ENCODE results near the gene CD300H. TPM values are rescaled to one million over a fixed set of nuclear protein-coding genes. Genes with fewer than 3 reads are reported as not detected.

Gene CD300H
- total RNA-seq, 1 donor from 2014 or later: not detected

GRCh38 chr17:74603037-74603635, 35.8 kb upstream of the CD300H start:
- no peaks in the 10 kb centered on the region for H3K9me3 ChIP-seq
- TF ChIP-seq CTCF (IDR thresholded peaks at IDR 0.05): no peak
- H3K36me3 ChIP-seq: no peaks in the 10 kb centered on the region
- H3K4me3 ChIP-seq: no peak overlapping the region
- H3K27me3 ChIP-seq: no peaks in the 10 kb centered on the region
- H3K4me1 ChIP-seq: no peaks in the 10 kb centered on the region
- H3K27ac ChIP-seq: no peak overlapping the region
- no peak for DNase-seq (ENCODE audit: low spot score in 2 of 2)
- intact Hi-C loops (cut with DNase I): no loop called here

GRCh38 chr17:74601944-74602572, 34.7 kb upstream of the CD300H start:
- TF ChIP-seq CTCF (IDR thresholded peaks at IDR 0.05): peak in 1 of 3 experiments; percentile 44
- intact Hi-C loops (cut with DNase I): no loop called here
- DNase-seq (ENCODE audit: low spot score in 2 of 2): no peak
- Histone ChIP-seq H3K36me3 (no peaks in the 10 kb centered on the region), H3K4me3 (no peak overlapping the region), H3K9me3 (no peaks in the 10 kb centered on the region), H3K27ac (no peak overlapping the region), H3K4me1 (no peaks in the 10 kb centered on the region), H3K27me3 (no peaks in the 10 kb centered on the region)

- no peaks in the 10 kb centered on the region for H3K9me3 ChIP-seq
Measured at GRCh38 chr17:74599448-74599939, 32.2 kb upstream of the CD300H start.

GRCh38 chr17:74599023-74599399, 31.7 kb upstream of the CD300H start:
- intact Hi-C loops (cut with DNase I): no loop called here
- TF ChIP-seq CTCF (IDR thresholded peaks at IDR 0.05): no peak
- no peak overlapping the region for H3K27ac ChIP-seq
- no peaks in the 10 kb centered on the region for H3K27me3 ChIP-seq
- no peaks in the 10 kb centered on the region for H3K4me1 ChIP-seq
- no peak overlapping the region for H3K4me3 ChIP-seq
- H3K9me3 ChIP-seq: no peaks in the 10 kb centered on the region
- no peak for DNase-seq (ENCODE audit: low spot score in 2 of 2)
- no peaks in the 10 kb centered on the region for H3K36me3 ChIP-seq

More at GRCh38 chr17:74599448-74599939, 32.2 kb upstream of the CD300H start:
- TF ChIP-seq CTCF (IDR thresholded peaks at IDR 0.05): no peak
- DNase-seq (ENCODE audit: low spot score in 2 of 2): no peak
- Histone ChIP-seq H3K27ac (no peak overlapping the region), H3K4me3 (no peak overlapping the region), H3K36me3 (no peaks in the 10 kb centered on the region), H3K27me3 (no peaks in the 10 kb centered on the region), H3K4me1 (no peaks in the 10 kb centered on the region)
- intact Hi-C loops (cut with DNase I): no loop called here

GRCh38 chr17:74598346-74599022, 31.2 kb upstream of the CD300H start:
- Histone ChIP-seq H3K9me3 (no peaks in the 10 kb centered on the region), H3K36me3 (no peaks in the 10 kb centered on the region), H3K27ac (no peak overlapping the region), H3K27me3 (no peaks in the 10 kb centered on the region), H3K4me3 (no peak overlapping the region), H3K4me1 (no peaks in the 10 kb centered on the region)
- DNase-seq (ENCODE audit: low spot score in 2 of 2): no peak
- intact Hi-C loops (cut with DNase I): no loop called here
- no peak for TF ChIP-seq CTCF (IDR thresholded peaks at IDR 0.05)

Data from ascending aorta (tissue), 2 donors.